Epithelial cell of esophagus (primary cell): ENCODE measurements around the gene SLC12A3.

Experiments
- DNase-seq: peaks from one replicate; pipeline ENCODE4 v3.0.0; 2010; ENCODE audit warnings: low read depth
- H3K4me3 ChIP-seq: 2 replicates; pipeline ENCODE4 v1.5.1; 2011; ENCODE audit warnings: mild to moderate bottlenecking, low read length, control low read depth
- CTCF ChIP-seq: IDR thresholded peaks from 2 replicates; pipeline ENCODE4 v1.5.1; 2011; ENCODE audit warnings: low read depth, mild to moderate bottlenecking, low read length, control low read depth, inconsistent platforms; ENCODE audit not compliant: insufficient read depth; ENCODE audit errors: missing control alignments

The SLC12A3 gene

GRCh38 chr16:56889206-56889605, 24.2 kb downstream of the SLC12A3 start:
- DNase-seq, result no peak
- TF ChIP-seq CTCF, result no peak
- no peak overlapping the region for H3K4me3 ChIP-seq

GRCh38 chr16:56891685-56892084, 26.7 kb downstream of the SLC12A3 start:
- no peak for DNase-seq
- no peak overlapping the region for H3K4me3 ChIP-seq
- TF ChIP-seq CTCF, result no peak

GRCh38 chr16:56892705-56893104, 27.7 kb downstream of the SLC12A3 start:
- no peak for DNase-seq
- TF ChIP-seq CTCF, result no peak
- H3K4me3 ChIP-seq, result no peak overlapping the region

GRCh38 chr16:56894331-56894917, 29.4 kb downstream of the SLC12A3 start:
- no peak overlapping the region for H3K4me3 ChIP-seq
- no peak for TF ChIP-seq CTCF
- peak; percentile 13 for DNase-seq

- no peak overlapping the region for H3K4me3 ChIP-seq
- TF ChIP-seq CTCF, result no peak
- no peak for DNase-seq
Observed at GRCh38 chr16:56895813-56896212, 30.8 kb downstream of the SLC12A3 start.

GRCh38 chr16:56896244-56896643, 31.2 kb downstream of the SLC12A3 start:
- DNase-seq, result no peak
- no peak for TF ChIP-seq CTCF
- H3K4me3 ChIP-seq, result no peak overlapping the region
